ENCODE data around the gene SPACA1.

SPACA1 gene

GRCh38 chr6:88105741-88106340, 58.2 kb downstream of the SPACA1 start:
- DNase-seq (ENCODE audit: low spot score), result no peak

- no peak for DNase-seq (ENCODE audit: low spot score)
These were observed 59.6 kb downstream of the SPACA1 start for GRCh38 chr6:88107241-88107640.

GRCh38 chr6:88111991-88112390, 64.3 kb downstream of the SPACA1 start:
- DNase-seq (ENCODE audit: low spot score), result no peak

GRCh38 chr6:88114838-88115237, 67.2 kb downstream of the SPACA1 start:
- DNase-seq (ENCODE audit: low spot score), result no peak

GRCh38 chr6:88115307-88115706, 67.7 kb downstream of the SPACA1 start:
- DNase-seq (ENCODE audit: low spot score), result no peak

GRCh38 chr6:88116276-88116675, 68.6 kb downstream of the SPACA1 start:
- no peak for DNase-seq (ENCODE audit: low spot score)
